Middle frontal gyrus (tissue), 1 donor: ENCODE results near the gene ASPSCR1.

Experiments used
- DNase-seq: peaks from one replicate; pipeline ENCODE4 v3.0.0-alpha.2; 2015; ENCODE audit warnings: low spot score; ENCODE audit errors: extremely low spot score

Gene ASPSCR1

DNA sequence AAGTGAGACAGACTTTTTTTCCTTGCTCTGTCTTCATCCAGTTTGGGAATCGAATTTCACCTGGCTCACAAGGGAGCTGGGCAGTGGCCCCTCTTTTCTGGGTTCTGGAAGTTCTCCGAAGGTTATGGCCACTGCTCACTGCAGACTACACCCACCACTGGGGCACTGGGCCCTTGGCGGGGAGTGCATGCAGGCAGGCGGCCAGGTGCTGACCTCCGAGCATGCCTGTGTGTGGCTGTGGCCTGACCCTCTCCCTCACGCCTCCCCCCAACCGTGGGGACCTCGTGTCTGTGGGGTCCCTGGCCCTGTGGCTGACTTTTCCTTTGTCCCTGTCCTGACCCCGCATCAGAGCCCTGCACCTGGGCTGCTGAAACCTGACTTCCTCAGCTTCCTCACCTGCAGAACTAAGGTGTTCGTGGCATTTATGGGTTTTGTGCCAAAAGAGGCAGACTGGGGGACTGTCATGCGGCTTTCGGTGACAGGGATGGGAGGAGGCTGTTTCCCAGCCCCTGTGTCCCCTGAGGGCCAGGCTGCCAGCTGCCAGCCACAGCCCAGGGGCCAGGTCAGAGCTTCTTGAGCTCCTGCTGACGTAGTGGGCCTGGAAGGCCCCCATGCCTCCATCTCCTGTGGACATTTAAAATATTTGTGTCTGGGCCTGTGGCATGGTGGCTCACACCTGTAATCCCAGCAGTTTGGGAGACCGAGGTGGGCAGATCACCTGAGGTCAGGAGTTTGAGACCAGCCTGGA lies 21.4 kb downstream of the ASPSCR1 start:
- DNase-seq = no peak

DNA sequence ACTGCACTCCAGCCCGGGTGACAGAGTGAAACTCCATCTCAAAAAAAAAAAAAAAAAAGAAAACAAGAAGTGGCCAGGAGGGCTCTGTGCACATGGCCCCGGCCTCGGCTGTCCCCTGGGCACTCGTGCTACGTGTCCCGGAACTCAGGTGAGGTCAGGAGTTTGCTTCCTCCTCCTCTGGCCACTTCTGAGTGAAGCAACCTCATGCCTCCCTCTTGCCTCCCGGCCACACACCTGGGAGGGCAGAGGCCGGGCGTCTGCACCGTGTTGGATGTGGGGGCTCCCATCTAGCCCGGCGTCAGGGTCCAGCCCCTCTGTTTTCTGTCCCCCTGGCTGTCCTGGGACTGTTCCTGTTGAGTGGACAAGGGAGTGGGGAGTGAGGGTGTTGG lies 22.2 kb downstream of the ASPSCR1 start:
- no peak for DNase-seq

- no peak for DNase-seq
These were observed 22.8 kb downstream of the ASPSCR1 start for GRCh38 chr17:81999976-82000802.

DNA sequence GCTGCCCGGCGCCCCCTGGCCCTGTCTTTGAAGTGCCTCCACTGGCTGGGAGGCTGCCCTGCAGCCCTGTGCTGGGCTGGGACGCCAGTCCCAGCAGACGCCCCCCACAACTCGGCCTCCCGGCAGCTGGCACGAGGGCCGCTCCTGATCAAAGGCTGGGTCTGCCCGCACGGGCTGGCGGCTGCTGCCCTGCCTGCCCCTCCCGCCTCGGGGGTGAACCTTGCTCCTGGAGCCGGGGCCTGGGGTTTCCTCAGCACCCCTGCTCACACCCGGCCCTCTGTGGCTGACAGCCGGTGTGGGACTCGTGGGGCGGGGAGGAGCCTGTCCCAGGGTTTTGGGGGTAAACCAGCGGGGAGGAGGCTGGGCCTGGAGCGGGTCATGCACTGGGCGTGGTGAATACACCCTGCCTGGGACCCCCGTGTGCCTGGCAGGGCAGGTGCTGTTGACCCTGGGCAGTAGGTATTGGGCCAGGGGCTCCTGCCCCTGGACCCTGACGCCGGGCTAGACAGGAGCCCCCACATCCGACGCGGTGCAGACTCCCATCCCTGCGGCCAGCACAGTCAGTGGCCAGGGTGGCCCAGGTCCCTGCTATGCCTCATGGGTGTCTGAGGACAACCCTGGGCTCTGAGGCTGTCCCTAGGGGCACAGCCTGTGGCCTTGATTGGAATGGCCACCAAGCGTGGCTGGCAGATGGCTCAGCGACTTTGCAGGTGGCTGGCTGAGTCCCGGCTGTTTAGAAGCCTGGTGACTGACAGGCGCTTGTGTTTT lies 23.6 kb downstream of the ASPSCR1 start:
- no peak for DNase-seq

GRCh38 chr17:82001571-82002056 lies 24.2 kb downstream of the ASPSCR1 start:
- no peak for DNase-seq

- DNase-seq = no peak
These were observed 26.3 kb downstream of the ASPSCR1 start for GRCh38 chr17:82003411-82004381.

- DNase-seq = no peak
These were observed 27.4 kb downstream of the ASPSCR1 start for GRCh38 chr17:82004517-82005455.

DNA sequence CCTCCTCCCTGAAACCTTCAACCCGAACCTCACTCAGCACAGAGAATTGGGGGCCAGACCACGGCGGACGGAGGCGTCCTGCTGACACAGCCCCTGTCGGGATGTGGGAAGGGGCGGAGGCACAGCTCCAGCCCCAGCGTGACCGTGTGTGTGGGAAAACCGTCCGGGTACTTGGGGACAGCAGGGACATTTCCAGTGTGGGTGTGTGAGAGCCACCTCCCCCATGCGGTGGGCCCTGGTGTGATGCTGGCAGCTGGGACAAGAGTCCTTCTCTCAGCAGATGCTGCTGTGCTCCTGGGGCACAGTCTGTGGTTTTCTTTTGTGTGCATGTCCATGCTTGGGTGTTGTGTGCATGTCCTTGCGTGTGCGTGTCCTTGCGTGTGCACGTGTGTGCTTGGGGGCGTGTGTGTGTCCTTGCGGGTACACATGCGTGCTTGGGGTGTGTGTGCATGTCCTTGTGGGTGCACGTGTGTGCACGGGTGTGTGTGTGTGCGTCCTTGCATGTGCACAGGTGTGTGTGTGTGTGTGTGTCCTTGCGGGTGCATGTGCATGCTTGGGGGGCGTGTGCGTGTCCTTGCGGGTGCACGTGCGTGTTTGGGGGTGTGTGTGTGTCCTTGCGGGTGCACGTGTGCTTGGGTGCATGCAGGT lies 28.4 kb downstream of the ASPSCR1 start:
- DNase-seq = no peak

- DNase-seq = no peak
These were observed 29.2 kb downstream of the ASPSCR1 start for GRCh38 chr17:82006468-82007227.

DNA sequence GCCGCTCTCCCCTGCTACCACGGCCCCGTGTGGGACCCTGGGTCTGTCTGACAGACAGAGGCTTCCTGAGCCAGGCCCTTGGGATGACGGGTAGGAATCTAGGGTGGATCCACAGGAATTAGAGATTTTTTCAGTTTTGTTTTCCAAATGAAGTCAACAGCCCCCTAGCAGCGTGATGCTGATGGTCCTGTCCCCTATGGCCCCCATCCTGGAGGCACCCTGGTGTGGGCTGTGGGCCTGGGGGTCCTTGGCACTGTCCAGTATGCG lies 29.7 kb downstream of the ASPSCR1 start:
- no peak for DNase-seq

DNA sequence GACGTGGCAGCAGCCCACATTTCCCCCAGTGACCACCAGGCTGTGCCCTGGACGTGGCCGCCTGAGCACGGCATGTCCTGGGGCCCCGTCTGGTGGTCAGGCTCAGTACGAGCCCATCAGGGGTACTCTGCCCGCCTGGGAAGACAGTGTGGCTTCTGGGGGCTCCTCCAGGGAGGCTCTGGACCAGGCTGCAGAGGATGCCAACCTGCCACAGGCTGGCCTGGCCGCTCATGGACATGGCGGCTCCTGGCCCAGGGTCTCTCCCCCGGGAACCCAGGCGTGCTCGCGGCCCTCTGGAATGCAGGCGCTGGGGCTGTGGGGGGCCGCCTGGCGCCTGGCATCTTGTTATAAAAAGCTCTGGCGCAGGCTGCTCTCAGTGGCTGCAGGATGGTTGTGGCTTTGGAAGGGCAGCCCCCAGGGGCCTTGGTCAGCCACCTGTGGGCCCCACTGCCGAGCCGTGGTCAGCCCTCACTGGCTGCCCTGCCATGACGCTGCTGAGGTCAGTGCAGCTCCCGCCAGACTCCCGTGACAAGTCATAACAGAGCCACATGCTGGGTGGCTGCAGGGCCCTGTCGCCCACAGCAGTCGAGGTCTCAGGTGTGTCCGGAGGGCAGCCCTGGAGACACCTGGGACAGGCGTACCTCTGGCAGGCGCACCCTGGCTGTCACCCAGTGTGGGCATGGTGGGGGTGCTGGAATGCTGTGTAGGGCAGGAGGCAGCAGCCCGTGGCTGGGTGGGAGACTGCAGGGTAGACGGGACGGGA lies 30.2 kb downstream of the ASPSCR1 start:
- DNase-seq = no peak

- no peak for DNase-seq
These were observed 31.0 kb downstream of the ASPSCR1 start for GRCh38 chr17:82008258-82008940.

- no peak for DNase-seq
These were observed 31.5 kb downstream of the ASPSCR1 start for GRCh38 chr17:82008941-82009405.

DNA sequence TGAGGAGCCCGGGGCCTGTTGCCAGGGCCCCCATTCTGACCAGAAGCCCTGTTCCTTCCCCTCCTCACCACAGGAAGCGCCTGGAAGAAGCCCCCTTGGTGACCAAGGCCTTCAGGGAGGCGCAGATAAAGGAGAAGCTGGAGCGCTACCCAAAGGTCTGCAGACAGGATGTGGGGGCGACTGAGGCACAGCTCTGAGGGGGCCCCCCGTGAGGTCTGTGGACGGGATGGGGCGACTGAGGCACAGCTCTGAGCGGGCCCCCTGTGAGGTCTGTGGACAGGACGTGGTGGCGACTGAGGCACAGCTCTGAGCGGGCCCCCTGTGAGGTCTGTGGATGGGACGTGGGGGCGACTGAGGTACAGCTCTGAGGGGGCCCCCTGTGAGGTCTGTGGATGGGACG lies 32.0 kb downstream of the ASPSCR1 start:
- no peak for DNase-seq

GRCh38 chr17:82010575-82011525 lies 33.4 kb downstream of the ASPSCR1 start:
- no peak for DNase-seq

- DNase-seq = no peak
These were observed 34.3 kb downstream of the ASPSCR1 start for GRCh38 chr17:82011617-82012187.
